ENCODE data around the gene ZNF580.

Gene ZNF580

GRCh38 chr19:55654868-55655647 lies 14.3 kb downstream of the ZNF580 start, which contains the start of gene U2AF2 (continued):
- 0 out of 2 replicates have a peak, but pooled peaks have one; percentile 29 for TF ChIP-seq EGR2 (tag by site-specific recombination; IDR thresholded peaks at IDR 0.05; ENCODE audit: low read depth)
- peak; percentile 67; the same call in 1 of the 2 replicates for TF ChIP-seq INSM2 (tag by site-specific recombination; IDR thresholded peaks at IDR 0.05)
- TF ChIP-seq, protein P1, sequence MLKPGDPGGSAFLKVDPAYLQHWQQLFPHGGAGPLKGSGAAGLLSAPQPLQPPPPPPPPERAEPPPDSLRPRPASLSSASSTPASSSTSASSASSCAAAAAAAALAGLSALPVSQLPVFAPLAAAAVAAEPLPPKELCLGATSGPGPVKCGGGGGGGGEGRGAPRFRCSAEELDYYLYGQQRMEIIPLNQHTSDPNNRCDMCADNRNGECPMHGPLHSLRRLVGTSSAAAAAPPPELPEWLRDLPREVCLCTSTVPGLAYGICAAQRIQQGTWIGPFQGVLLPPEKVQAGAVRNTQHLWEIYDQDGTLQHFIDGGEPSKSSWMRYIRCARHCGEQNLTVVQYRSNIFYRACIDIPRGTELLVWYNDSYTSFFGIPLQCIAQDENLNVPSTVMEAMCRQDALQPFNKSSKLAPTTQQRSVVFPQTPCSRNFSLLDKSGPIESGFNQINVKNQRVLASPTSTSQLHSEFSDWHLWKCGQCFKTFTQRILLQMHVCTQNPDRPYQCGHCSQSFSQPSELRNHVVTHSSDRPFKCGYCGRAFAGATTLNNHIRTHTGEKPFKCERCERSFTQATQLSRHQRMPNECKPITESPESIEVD (tag by site-specific recombination; IDR thresholded peaks at IDR 0.05), result no peak
- no peak; the same call in 1 of the 2 replicates for TF ChIP-seq ZNF549 (tag by site-specific recombination; IDR thresholded peaks at IDR 0.05)
- no peak for TF ChIP-seq ZNF157 (tag by site-specific recombination; IDR thresholded peaks at IDR 0.05)
- 0 out of 2 replicates have a peak, but pooled peaks have one; percentile 21 for TF ChIP-seq CTCF (tag by site-specific recombination; IDR thresholded peaks at IDR 0.05)
- TF ChIP-seq OVOL3 (tag by site-specific recombination; IDR thresholded peaks at IDR 0.05), result 0 out of 2 replicates have a peak, but pooled peaks have one; percentile 50
- no peak for TF ChIP-seq ZNF776 (tag by site-specific recombination; IDR thresholded peaks at IDR 0.05; ENCODE audit: borderline replicate concordance)
- no peak for TF ChIP-seq ZNF426 (tag by site-specific recombination; IDR thresholded peaks at IDR 0.05)
- 0 out of 2 replicates have a peak, but pooled peaks have one; percentile 28 for TF ChIP-seq ZFP69B (tag by site-specific recombination; IDR thresholded peaks at IDR 0.05)
- TF ChIP-seq, protein P2, sequence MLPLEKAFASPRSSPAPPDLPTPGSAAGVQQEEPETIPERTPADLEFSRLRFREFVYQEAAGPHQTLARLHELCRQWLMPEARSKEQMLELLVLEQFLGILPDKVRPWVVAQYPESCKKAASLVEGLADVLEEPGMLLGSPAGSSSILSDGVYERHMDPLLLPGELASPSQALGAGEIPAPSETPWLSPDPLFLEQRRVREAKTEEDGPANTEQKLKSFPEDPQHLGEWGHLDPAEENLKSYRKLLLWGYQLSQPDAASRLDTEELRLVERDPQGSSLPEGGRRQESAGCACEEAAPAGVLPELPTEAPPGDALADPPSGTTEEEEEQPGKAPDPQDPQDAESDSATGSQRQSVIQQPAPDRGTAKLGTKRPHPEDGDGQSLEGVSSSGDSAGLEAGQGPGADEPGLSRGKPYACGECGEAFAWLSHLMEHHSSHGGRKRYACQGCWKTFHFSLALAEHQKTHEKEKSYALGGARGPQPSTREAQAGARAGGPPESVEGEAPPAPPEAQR (tag by site-specific recombination; IDR thresholded peaks at IDR 0.05), result peak; percentile 59; the same call in 1 of the 2 replicates
- peak; percentile 52; the same call in 1 of the 2 replicates for TF ChIP-seq ZEB2 (tag by site-specific recombination; IDR thresholded peaks at IDR 0.05)

DNA sequence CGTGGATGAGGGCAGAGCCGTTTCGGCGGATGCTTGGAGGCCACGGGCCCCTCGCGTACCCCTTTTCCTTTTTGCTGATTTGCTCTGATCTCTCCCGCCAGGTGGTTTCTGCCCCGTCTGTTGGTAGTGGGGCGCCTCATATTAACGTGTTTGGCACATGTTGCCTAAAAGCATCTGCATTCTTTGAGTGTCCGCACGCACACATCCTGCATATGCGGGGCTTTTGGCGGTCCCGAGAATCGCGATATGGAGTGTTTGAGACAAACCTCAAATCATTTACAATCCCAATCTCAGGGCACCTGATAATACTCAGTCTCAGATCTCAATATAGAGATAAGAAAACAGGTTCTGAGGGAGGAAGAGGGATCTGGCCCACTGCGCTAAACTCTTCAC lies 14.8 kb downstream of the ZNF580 start:
- Histone ChIP-seq H3K4me3 (ENCODE audit: low read depth, low read length) (peak overlapping the region; percentile 96), H3K36me3 (ENCODE audit: control insufficient read depth in 2 of 2, insufficient read depth in 1 of 2, low read length in 2 of 2) (peaks cover 12 to 59% of the 10 kb centered on the region in 2 experiments), H3K27ac (ENCODE audit: extremely low read depth, low read depth, low read length) (peak overlapping the region; percentile 100), H3K9me3 (ENCODE audit: control insufficient read depth, insufficient read depth, low read depth, low read length) (no peaks in the 10 kb centered on the region), H3K4me1 (ENCODE audit: control insufficient read depth, insufficient read depth, low read length) (peaks cover 11% of the 10 kb centered on the region)
- ChIA-PET CTCF (interaction anchor here (1.1 to 3.6 kb wide), 3 partner anchors 10 to 154 kb away, joined by 3 to 36 read pairs (median 3); no protein-coding TSS in a partner anchor), POLR2A (interaction anchor here (1.1 to 2.6 kb wide), 4 partner anchors 10 to 19 kb away, joined by 4 to 16 read pairs (median 8); partner anchors contain the start of gene EPN1)
- TF ChIP-seq GLIS1 (tag by site-specific recombination; IDR thresholded peaks at IDR 0.05) (0 out of 2 replicates have a peak, but pooled peaks have one; percentile 2), ZNF391 (tag by site-specific recombination; IDR thresholded peaks at IDR 0.05; ENCODE audit: borderline replicate concordance, low read depth) (peak; percentile 20; the same call in 1 of the 2 replicates), ZNF623 (tag by site-specific recombination; IDR thresholded peaks at IDR 0.05) (no peak), ZNF366 (tag by site-specific recombination; conservative IDR thresholded peaks at IDR 0.05) (0 out of 2 replicates have a peak, but pooled peaks have one; percentile 1), ZNF521 (tag by site-specific recombination; IDR thresholded peaks at IDR 0.05) (no peak), SCRT2 (tag by site-specific recombination; IDR thresholded peaks at IDR 0.05) (peak; percentile 52), GFI1B (tag by site-specific recombination; IDR thresholded peaks at IDR 0.05) (no peak), INSM2 (tag by site-specific recombination; IDR thresholded peaks at IDR 0.05) (no peak), ZNF157 (tag by site-specific recombination; IDR thresholded peaks at IDR 0.05) (no peak), BCL11A (tag by site-specific recombination; IDR thresholded peaks at IDR 0.05; ENCODE audit: low read depth) (no peak), ZNF529 (tag by site-specific recombination; IDR thresholded peaks at IDR 0.05; ENCODE audit: insufficient replicate concordance) (no peak)
- TF ChIP-seq, protein P3, sequence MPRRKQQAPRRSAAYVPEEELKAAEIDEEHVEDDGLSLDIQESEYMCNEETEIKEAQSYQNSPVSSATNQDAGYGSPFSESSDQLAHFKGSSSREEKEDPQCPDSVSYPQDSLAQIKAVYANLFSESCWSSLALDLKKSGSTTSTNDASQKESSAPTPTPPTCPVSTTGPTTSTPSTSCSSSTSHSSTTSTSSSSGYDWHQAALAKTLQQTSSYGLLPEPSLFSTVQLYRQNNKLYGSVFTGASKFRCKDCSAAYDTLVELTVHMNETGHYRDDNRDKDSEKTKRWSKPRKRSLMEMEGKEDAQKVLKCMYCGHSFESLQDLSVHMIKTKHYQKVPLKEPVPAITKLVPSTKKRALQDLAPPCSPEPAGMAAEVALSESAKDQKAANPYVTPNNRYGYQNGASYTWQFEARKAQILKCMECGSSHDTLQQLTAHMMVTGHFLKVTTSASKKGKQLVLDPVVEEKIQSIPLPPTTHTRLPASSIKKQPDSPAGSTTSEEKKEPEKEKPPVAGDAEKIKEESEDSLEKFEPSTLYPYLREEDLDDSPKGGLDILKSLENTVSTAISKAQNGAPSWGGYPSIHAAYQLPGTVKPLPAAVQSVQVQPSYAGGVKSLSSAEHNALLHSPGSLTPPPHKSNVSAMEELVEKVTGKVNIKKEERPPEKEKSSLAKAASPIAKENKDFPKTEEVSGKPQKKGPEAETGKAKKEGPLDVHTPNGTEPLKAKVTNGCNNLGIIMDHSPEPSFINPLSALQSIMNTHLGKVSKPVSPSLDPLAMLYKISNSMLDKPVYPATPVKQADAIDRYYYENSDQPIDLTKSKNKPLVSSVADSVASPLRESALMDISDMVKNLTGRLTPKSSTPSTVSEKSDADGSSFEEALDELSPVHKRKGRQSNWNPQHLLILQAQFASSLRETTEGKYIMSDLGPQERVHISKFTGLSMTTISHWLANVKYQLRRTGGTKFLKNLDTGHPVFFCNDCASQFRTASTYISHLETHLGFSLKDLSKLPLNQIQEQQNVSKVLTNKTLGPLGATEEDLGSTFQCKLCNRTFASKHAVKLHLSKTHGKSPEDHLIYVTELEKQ (tag by site-specific recombination; IDR thresholded peaks at IDR 0.05; ENCODE audit: borderline replicate concordance), result no peak

All from HEK293 (cell line).